ENCODE data around the gene DCBLD2. TPM values are rescaled to one million over a fixed set of nuclear protein-coding genes. Genes with fewer than 3 reads are reported as not detected.

Gene DCBLD2
- total RNA-seq, 2 experiments from 2014 or later, result 11.9 to 12.0 TPM

DNA sequence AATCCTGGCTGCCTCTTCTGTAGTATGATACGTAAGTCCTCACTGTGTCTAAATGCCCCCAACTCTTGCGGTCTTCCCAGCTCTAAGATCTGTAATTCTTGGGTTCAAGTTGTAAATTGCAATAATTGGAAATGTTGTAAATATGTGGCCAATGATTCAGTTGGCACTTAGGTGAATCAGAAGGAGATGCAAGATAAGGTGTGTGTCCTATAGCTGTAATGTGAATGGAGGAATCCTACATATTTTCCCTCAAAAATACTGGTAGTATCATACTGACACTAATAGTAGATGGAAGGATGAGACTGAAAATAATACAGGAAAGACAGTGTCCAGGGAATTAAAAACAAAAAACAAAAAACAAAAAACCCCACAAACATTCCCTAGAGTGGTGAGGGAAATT, 141.9 kb downstream of the DCBLD2 start:
- Histone ChIP-seq H4K20me1 (ENCODE audit: insufficient read depth, low read length) (no peaks in the 10 kb centered on the region), H3K4me2 (ENCODE audit: low read length) (no peak overlapping the region), H3K79me2 (ENCODE audit: insufficient read depth, low read depth, low read length) (no peaks in the 10 kb centered on the region), H3K4me3 (ENCODE audit: low read depth, low read length, poor library complexity, severe bottlenecking) (no peak overlapping the region), H2AFZ (ENCODE audit: low read length) (no peak overlapping the region), H3K36me3 (ENCODE audit: insufficient read depth, low read length) (no peaks in the 10 kb centered on the region), H3K27ac (ENCODE audit: low read depth, low read length, poor library complexity, severe bottlenecking) (no peak overlapping the region), H3K4me1 (ENCODE audit: insufficient read depth, low read length, poor library complexity, severe bottlenecking) (peaks cover 8% of the 10 kb centered on the region), H3K9me2 (ENCODE audit: insufficient read depth, low read length) (no peaks in the 10 kb centered on the region), H3K9me3 (ENCODE audit: low read length) (no peaks in the 10 kb centered on the region)
- CTCF ChIA-PET (ENCODE audit: unreplicated experiment), result no interaction called here
- intact Hi-C loops (cut with micrococcal nuclease; ENCODE audit: unreplicated experiment), result no loop called here
- DNase-seq (ENCODE audit: low spot score), result no peak
- POLR2A ChIA-PET, result interaction anchor here (0.8 to 2.1 kb wide), 6 partner anchors 10 to 247 kb away, joined by 3 to 4 read pairs (median 3); no protein-coding TSS in a partner anchor
- no TSS peak for BruUV-seq (replicated peaks)
- TF ChIP-seq EZH2phosphoT487 (IDR thresholded peaks at IDR 0.05; ENCODE audit: borderline replicate concordance, low read depth, low read length) (no peak), CTCF (conservative IDR thresholded peaks at IDR 0.05; ENCODE audit: low read length) (no peak)

- BruUV-seq (replicated peaks), result no TSS peak
- TF ChIP-seq EZH2phosphoT487 (IDR thresholded peaks at IDR 0.05; ENCODE audit: borderline replicate concordance, low read depth, low read length), result no peak
- DNase-seq (ENCODE audit: low spot score), result no peak
- Histone ChIP-seq H2AFZ (ENCODE audit: low read length) (no peak overlapping the region), H3K4me2 (ENCODE audit: low read length) (no peak overlapping the region), H3K79me2 (ENCODE audit: insufficient read depth, low read depth, low read length) (no peaks in the 10 kb centered on the region), H3K4me1 (ENCODE audit: insufficient read depth, low read length, poor library complexity, severe bottlenecking) (no peaks in the 10 kb centered on the region), H3K4me3 (ENCODE audit: low read depth, low read length, poor library complexity, severe bottlenecking) (no peak overlapping the region), H3K27ac (ENCODE audit: low read depth, low read length, poor library complexity, severe bottlenecking) (no peak overlapping the region), H4K20me1 (ENCODE audit: insufficient read depth, low read length) (no peaks in the 10 kb centered on the region), H3K9me3 (ENCODE audit: low read length) (no peaks in the 10 kb centered on the region), H3K36me3 (ENCODE audit: insufficient read depth, low read length) (no peaks in the 10 kb centered on the region), H3K9me2 (ENCODE audit: insufficient read depth, low read length) (no peaks in the 10 kb centered on the region)
- ChIA-PET POLR2A (interaction anchor here (0.5 to 0.8 kb wide), 3 partner anchors 164 to 747 kb away, joined by 4 to 6 read pairs (median 6); no protein-coding TSS in a partner anchor), CTCF (ENCODE audit: unreplicated experiment) (no interaction called here)
- intact Hi-C loops (cut with micrococcal nuclease; ENCODE audit: unreplicated experiment), result no loop called here
Observed at GRCh38 chr3:98755601-98756000, 145.9 kb downstream of the DCBLD2 start.

GRCh38 chr3:98754483-98754882, 147.0 kb downstream of the DCBLD2 start:
- CTCF ChIA-PET (ENCODE audit: unreplicated experiment), result no interaction called here
- POLR2A ChIA-PET, result no interaction called here
- Histone ChIP-seq H3K9me3 (ENCODE audit: low read length) (no peaks in the 10 kb centered on the region), H3K4me3 (ENCODE audit: low read depth, low read length, poor library complexity, severe bottlenecking) (no peak overlapping the region), H3K4me1 (ENCODE audit: insufficient read depth, low read length, poor library complexity, severe bottlenecking) (no peaks in the 10 kb centered on the region), H3K36me3 (ENCODE audit: insufficient read depth, low read length) (no peaks in the 10 kb centered on the region), H3K9me2 (ENCODE audit: insufficient read depth, low read length) (no peaks in the 10 kb centered on the region), H3K4me2 (ENCODE audit: low read length) (no peak overlapping the region), H3K79me2 (ENCODE audit: insufficient read depth, low read depth, low read length) (no peaks in the 10 kb centered on the region), H3K27ac (ENCODE audit: low read depth, low read length, poor library complexity, severe bottlenecking) (no peak overlapping the region), H2AFZ (ENCODE audit: low read length) (no peak overlapping the region), H4K20me1 (ENCODE audit: insufficient read depth, low read length) (no peaks in the 10 kb centered on the region)
- BruUV-seq (replicated peaks), result no TSS peak
- intact Hi-C loops (cut with micrococcal nuclease; ENCODE audit: unreplicated experiment), result no loop called here
- no peak for DNase-seq (ENCODE audit: low spot score)
- TF ChIP-seq CTCF (conservative IDR thresholded peaks at IDR 0.05; ENCODE audit: low read length), result no peak
- TF ChIP-seq EZH2phosphoT487 (IDR thresholded peaks at IDR 0.05; ENCODE audit: borderline replicate concordance, low read depth, low read length), result no peak

Measured in OCI-LY7 (cell line).